ENCODE measurements around the gene EGFR.

DNA sequence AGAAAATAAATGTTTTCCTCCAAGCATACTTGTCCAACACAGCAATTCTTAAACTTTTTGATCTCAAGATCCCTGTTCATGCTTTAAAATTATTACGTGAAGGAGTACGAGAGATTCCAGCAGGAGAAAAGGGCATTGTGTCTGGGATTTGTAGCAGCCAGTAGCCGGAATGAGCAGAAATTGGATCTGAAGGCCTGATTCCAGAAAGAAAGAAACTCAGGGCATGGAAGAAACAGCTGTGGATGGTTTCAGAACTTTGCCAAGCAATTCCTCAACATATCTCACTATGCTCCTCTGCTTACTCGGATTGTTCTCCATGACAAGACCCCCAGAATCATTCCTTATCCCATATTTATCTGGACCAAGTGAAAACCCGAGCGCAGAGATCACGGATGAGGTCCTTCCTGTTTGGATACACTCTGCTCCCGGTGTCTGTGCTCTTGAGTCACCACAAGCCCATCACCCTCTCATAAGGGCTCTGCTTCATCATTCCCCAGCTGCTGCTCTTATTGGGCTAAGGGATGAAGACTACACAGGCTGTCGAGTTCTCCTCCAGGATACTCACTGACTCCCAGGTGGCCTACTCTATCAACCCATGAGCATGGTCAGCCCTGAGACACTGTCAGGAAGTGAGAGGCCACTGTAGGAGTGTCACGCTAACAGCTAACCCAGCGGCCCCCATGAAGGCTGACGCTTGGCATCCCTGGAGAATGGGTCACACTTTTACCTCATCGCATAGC, 225.4 kb downstream of the EGFR start:
- TF ChIP-seq, protein P1, sequence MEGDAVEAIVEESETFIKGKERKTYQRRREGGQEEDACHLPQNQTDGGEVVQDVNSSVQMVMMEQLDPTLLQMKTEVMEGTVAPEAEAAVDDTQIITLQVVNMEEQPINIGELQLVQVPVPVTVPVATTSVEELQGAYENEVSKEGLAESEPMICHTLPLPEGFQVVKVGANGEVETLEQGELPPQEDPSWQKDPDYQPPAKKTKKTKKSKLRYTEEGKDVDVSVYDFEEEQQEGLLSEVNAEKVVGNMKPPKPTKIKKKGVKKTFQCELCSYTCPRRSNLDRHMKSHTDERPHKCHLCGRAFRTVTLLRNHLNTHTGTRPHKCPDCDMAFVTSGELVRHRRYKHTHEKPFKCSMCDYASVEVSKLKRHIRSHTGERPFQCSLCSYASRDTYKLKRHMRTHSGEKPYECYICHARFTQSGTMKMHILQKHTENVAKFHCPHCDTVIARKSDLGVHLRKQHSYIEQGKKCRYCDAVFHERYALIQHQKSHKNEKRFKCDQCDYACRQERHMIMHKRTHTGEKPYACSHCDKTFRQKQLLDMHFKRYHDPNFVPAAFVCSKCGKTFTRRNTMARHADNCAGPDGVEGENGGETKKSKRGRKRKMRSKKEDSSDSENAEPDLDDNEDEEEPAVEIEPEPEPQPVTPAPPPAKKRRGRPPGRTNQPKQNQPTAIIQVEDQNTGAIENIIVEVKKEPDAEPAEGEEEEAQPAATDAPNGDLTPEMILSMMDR (IDR thresholded peaks at IDR 0.05), result no peak
- TF ChIP-seq POLR2A (IDR thresholded peaks at IDR 0.05), result no peak

All from lower leg skin (tissue), 3 donors.